GM15510 (cell line): Measurements from ENCODE around the gene PIM3.

Source experiments
- POLR2A ChIP-seq: IDR thresholded peaks from 3 replicates; pipeline ENCODE4 v1.6.1; 2011; ENCODE audit warnings: borderline replicate concordance; ENCODE audit not compliant: insufficient read length; ENCODE audit errors: extremely low read depth

PIM3 gene

DNA sequence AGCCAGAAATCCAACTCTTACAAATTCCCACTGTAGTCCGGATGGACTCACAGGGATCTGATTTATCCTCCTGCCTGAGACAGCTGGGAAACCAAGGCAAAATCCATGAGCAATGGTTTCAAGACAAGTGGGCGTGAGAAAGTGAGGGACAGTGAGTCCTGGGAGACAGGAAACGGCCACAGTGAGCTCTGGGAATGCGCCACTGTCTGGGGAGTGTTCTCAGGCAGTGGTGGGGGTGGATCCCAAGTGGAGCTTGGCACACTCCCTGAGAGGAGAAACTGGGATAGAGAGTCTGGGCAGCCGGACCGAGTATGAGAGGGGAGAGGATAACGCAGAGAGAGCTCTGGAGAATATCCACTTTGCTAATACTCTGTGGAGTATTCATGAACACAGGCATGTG lies 42.2 kb downstream of the PIM3 start:
- TF ChIP-seq POLR2A, result no peak

- TF ChIP-seq POLR2A, result no peak
Measured at GRCh38 chr22:50004918-50005317, 44.3 kb downstream of the PIM3 start.

GRCh38 chr22:50007057-50007511 lies 46.5 kb downstream of the PIM3 start:
- TF ChIP-seq POLR2A, result no peak

DNA sequence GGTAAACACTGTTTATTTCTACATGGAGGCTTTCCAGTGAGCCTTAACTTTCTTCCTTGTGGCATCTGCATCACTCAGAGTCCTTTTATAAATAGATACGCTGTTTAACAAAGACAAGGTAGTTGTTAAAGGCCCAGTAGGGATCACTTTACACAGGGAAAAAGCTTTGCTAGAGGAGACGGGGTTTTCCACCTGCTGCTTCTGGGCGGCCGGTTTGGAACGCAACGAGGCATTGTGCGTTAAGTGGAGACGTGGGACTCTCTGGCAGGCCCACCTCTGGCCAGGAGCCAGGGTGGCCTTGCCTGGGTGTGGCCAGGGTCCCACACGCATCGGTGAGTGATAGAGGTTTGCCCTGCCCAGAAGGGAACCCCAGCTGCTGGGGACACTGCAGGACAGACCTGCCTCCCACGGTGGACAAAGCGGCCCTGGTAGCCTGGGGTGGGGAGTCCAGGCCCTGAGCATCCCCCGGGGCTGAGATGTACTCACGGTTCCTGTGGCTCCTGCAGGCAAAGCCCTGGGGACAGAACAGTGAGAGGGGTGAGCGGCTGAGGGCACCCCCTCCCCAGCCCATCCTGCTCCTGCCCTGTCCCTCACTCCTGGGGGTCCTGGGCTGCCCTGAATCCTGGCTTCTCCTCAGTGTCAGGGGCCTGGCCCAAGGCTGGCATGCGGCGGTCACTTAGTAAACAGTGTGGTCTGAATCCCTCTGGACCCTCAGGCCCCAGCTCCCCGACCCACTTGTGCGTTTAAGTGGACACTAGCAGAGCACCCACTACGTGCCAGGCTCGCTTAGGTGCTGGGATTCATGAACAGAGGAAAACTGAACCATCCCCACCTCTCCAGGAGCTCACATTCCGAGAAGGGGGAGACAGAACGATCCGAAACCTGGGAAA lies 47.8 kb downstream of the PIM3 start:
- TF ChIP-seq POLR2A, result no peak

DNA sequence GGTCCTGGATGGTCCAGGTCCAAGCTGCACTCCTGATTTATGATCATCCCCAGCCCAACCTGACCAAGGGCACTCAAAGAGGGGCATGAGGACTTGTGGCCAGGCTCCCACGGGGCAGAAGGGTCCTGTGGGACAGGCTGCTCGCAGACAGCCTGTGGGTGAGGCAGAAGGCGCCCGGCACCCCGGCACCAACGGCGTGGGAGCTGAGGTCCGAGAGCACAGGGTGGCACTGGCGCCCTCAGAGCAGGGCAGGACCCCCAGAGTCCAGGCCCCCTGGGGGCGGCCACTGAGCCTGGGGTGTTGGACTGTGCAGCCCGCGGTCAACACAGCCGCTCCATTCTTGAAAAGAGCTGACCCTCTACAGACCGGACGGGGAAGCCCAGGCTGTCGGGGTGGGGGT lies 48.7 kb downstream of the PIM3 start:
- TF ChIP-seq POLR2A, result no peak

GRCh38 chr22:50009765-50010675 lies 49.4 kb downstream of the PIM3 start:
- TF ChIP-seq POLR2A, result no peak

GRCh38 chr22:50010676-50011446 lies 50.3 kb downstream of the PIM3 start:
- TF ChIP-seq POLR2A, result no peak

- TF ChIP-seq POLR2A, result no peak
Measured at GRCh38 chr22:50011447-50012210, 51.1 kb downstream of the PIM3 start.

GRCh38 chr22:50012211-50013181 lies 51.9 kb downstream of the PIM3 start, which contains the start of gene IL17REL:
Gene IL17REL (minus strand): TSS chr22:50012765. CDS start chr22:50012646, 119 bp downstream.
- TF ChIP-seq POLR2A, result no peak
